Activated naive CD4-positive, alpha-beta T cell treated with Interleukin-2 at 50 U/mL for 16 hours (primary cell): ENCODE data around the gene ASIP.
"Not testable (repeated sequence)": the region's sequence is repeated elsewhere in the genome, so short reads cannot be mapped to it uniquely, and the experiment has no call there.

Experiments
- DNase-seq: peaks from one replicate; pipeline ENCODE4 v3.0.0-alpha.2; 2020

The ASIP gene

GRCh38 chr20:34290471-34290870, 49.2 kb downstream of the ASIP start:
- DNase-seq = no peak

GRCh38 chr20:34292496-34292895, 51.3 kb downstream of the ASIP start:
- no peak for DNase-seq

GRCh38 chr20:34293119-34293518, 51.9 kb downstream of the ASIP start:
- DNase-seq = no peak

- no peak for DNase-seq
Measured at GRCh38 chr20:34293589-34293988, 52.4 kb downstream of the ASIP start.

- DNase-seq = no peak
Measured at GRCh38 chr20:34294563-34294962, 53.3 kb downstream of the ASIP start.

- DNase-seq = no peak
Measured at GRCh38 chr20:34295284-34295683, 54.1 kb downstream of the ASIP start.

- no peak for DNase-seq
Measured at GRCh38 chr20:34296468-34296867, 55.2 kb downstream of the ASIP start.

GRCh38 chr20:34298294-34298784, 57.1 kb downstream of the ASIP start:
- not testable (repeated sequence) for DNase-seq

GRCh38 chr20:34299556-34300255, 58.5 kb downstream of the ASIP start:
- DNase-seq = no peak

GRCh38 chr20:34300256-34300806, 59.1 kb downstream of the ASIP start:
- DNase-seq = no peak

GRCh38 chr20:34300809-34301586, 59.8 kb downstream of the ASIP start:
- DNase-seq = no peak

GRCh38 chr20:34301587-34302311, 60.5 kb downstream of the ASIP start:
- peak; percentile 8 for DNase-seq

- DNase-seq = no peak
Measured at GRCh38 chr20:34302312-34302722, 61.1 kb downstream of the ASIP start.

GRCh38 chr20:34302723-34303533, 61.7 kb downstream of the ASIP start, which contains the start of gene AHCY:
Gene AHCY (minus strand): TSS chr20:34303355. CDS start chr20:34303270, 85 bp downstream.
- DNase-seq = peak; percentile 94

- no peak for DNase-seq
Measured at GRCh38 chr20:34305333-34306230, 64.4 kb downstream of the ASIP start.

GRCh38 chr20:34309691-34310090, 68.5 kb downstream of the ASIP start:
- no peak for DNase-seq

GRCh38 chr20:34310481-34311117, 69.4 kb downstream of the ASIP start:
- DNase-seq = no peak

GRCh38 chr20:34311118-34312023, 70.1 kb downstream of the ASIP start:
- no peak for DNase-seq

- no peak for DNase-seq
Measured at GRCh38 chr20:34312024-34312460, 70.8 kb downstream of the ASIP start.
